NCI-H774 (cell line): Measurements from ENCODE around the gene C1orf141.
A peak's percentile ranks its signal among the peaks of the same experiment; 100 is the strongest.
"Not testable (repeated sequence)": the region's sequence is repeated elsewhere in the genome, so short reads cannot be mapped to it uniquely, and the experiment has no call there.

Source experiments
- DNase-seq: peaks from one replicate; lab custom pipeline; 2025; lab: John Stamatoyannopoulos, UW

C1orf141 gene

GRCh38 chr1:67134695-67135094, at the start of gene C1orf141:
TSS of gene C1orf141 (minus strand) at chr1:67134970. CDS start at chr1:67127240, 7,730 bp downstream.
- DNase-seq, result no peak

- no peak for DNase-seq
These were observed 40.8 kb upstream of the C1orf141 start for GRCh38 chr1:67175530-67176087.

- DNase-seq, result no peak
These were observed 40.0 kb upstream of the C1orf141 start for GRCh38 chr1:67174716-67175284.

GRCh38 chr1:67173988-67174387, 39.2 kb upstream of the C1orf141 start:
- DNase-seq, result no peak

GRCh38 chr1:67171978-67172377, 37.2 kb upstream of the C1orf141 start:
- DNase-seq, result no peak

GRCh38 chr1:67171574-67171955, 36.8 kb upstream of the C1orf141 start:
- no peak for DNase-seq

DNA sequence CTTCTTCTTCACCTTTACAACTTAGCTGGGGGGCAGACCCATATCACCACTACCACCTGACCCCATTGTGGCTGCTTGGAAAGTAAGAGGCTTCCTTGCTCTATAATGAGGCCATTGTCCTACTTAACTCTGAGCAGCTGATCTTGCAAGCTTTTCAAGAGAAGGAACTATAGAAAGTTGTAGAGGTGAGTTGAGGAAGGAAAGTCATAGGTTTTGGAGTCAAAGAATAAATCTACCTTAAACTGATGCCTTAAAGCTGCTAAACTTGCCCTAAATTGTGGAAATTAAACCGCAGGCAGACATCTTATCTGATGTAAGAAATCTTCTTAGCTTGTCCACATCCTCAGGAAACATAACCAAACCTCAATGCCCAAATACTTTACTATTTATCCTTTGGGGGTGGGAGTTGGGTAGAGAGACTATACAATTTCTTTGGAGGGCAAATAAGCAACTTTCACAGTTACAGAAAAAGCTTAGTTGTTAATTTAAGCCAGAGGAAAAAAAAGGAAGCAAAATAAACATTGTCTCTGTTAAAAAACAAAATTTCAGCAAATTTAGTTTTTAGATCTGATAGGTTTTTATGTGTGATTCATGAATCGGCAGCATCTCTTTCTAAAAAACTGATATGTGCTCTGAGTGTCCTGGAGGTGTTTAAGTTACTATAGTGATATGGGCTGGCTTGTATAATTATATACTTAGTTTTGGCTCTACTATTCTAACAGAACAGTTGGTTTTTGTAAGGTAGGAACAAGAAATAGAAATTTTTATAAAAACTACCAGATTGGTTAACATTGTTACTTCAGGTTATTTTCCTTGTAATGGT, 36.2 kb upstream of the C1orf141 start:
- DNase-seq, result no peak

DNA sequence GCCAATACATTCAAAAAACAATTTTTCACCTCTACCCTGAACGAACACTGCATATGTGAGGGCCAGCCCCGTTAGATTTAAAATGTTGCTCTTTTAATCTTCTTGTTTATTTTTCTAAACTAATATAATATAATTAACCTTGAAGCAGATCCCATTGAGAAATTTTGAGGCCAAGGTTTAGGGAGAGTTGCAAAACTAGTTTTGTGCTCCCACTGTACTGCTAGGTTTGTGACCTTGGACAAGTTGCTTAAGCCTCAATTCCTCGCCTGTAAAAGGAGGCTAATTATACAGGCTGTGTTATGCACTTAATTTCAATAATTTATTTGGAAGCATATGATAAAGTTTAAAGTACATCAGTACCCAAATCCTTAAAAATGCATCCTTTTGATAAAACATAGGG, 35.2 kb upstream of the C1orf141 start:
- DNase-seq, result no peak

DNA sequence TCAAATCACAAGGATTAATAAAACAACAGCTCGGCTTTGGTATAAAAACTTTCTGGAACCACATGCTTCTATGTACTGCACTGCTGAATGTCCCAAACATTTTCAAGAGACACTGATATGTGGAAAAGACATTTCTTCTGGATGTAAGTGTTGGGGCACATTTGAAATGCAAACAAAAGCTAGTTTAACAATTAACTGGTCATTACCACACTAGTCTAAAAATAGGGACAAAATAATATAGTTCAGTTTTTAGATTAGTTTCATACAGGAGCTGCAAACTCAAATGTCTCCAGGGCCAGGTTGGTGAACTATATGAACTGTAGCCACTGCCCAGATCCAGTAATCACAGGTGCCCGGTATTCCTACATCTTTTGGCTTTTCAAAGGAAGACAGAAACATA, 34.7 kb upstream of the C1orf141 start:
- no peak for DNase-seq

DNA sequence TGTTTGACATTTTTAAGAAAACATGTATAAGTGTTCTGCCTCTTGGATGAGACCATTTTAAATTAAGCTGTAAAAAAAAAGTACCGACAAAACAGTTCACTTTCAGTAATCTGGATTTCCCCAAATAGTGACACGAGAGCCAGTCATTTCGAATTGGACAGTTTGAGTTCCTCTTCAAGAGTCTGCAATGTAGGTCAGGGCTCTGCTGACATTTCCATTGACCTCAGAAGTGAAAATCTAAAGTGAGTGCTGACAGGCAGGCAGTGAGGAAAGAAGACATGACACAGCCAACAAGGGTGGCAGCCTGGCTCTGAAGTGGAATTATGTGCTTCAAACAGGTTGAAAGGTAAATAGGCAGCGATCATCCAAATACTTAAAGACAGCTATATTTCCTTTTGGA, 31.4 kb upstream of the C1orf141 start, which contains the start of gene IL23R:
IL23R (plus strand) TSS at position 259 of the 400 bp plus-strand sequence. CDS start 1,667 bp downstream, outside the sequence.
- DNase-seq, result no peak

GRCh38 chr1:67165468-67166041, 30.8 kb upstream of the C1orf141 start:
- DNase-seq, result no peak

- DNase-seq, result no peak
These were observed 28.2 kb upstream of the C1orf141 start for GRCh38 chr1:67162954-67163353.

DNA sequence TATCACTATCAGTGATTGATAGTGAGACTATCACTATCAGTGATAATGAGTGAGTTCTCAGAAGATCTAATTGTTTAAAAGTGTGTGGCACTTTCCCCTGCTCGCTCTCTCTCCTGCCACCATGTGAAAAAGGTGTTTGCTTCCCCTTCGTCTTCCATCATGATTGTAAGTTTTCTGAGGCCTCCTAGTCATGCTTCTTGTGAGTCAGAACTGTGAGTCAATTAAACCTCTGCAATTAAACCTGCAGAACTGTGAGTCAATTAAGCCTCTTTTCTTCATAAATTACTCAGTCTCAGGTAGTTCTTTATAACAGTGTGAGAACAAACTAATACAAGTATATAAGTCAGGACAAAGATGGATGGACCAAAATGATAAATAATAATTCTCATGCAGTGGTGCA, 24.5 kb upstream of the C1orf141 start:
- DNase-seq, result no peak

GRCh38 chr1:67158401-67158800, 23.6 kb upstream of the C1orf141 start:
- no peak for DNase-seq

GRCh38 chr1:67150931-67151330, 16.2 kb upstream of the C1orf141 start:
- no peak for DNase-seq

DNA sequence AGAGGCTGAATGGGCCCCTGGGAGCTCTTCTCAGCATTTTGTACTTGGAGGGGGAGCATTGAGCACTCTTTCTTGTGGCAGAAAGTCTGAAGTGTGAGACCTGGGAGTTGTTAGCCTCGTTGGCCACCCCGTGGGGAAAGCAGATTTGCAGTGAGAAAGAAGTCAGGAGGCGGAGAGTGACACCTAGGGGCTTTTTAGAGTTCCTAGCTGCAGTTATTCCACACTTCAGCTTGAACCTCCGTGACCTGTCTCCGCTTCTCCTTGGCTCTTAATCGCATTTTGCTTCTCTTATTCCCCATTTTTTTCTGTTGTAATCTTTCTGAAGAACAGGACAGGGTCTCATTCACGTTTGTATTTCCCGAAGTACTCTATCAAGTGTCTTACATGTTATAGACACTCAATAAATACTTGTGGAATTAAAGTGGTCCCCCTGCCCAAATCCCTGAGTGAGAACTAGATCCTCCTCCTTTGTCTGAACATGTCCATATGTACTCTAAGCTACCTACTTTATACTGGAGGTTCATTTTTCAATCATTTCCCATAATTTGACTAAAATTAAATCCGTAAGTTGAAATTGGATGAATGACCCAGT, 14.5 kb upstream of the C1orf141 start:
- DNase-seq, result peak; percentile 44

DNA sequence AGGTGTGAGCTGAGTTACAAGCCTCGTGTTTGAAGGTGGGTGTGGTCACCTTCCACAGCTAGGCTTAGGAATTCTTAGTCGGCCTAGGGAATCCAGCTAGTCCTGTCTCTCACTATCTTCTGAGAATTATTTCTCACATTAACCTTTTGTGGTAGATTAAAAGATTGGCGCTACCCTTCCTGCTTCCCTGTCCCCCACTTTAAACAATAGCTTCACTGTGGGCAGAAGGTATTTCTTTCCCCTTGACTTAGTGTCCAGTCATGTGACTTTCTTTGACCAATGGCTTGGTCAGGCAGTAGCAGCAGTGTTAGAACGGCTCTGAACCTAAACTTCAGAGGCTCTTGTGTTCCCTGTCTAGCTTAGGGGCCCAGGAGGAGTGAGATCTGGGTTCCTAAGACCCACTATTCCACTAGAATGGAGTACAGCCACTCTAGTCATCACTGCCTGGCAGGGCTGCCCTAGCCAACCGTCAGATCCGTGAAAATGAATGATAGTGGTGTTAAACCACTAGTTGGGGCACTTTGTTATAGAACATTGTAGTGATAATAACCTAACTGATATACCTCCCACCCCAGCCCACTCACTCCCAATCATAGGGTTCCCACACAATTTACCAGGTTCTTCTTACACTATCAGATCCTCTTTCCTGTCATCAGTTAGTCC, 13.9 kb upstream of the C1orf141 start:
- DNase-seq, result no peak

DNA sequence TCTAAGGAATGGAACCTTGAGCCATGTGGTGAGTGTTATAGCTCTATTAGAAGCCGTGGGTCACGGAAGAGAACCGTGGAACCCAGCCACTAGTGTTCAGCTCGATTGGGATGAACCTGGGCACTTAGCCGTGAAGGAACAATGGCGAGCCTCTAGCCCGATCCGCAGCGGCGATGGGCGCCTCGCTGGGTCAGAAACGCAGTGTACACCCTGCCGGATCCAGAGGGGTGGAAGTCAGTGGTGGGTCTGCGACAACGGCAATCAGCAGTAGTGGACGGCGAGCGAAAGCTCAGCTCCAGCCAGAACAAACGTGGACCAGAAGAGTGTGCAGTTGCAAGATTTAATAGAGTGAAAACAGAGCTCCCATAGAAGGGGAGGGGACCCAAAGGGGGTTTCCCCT, 13.2 kb upstream of the C1orf141 start:
- not testable (repeated sequence) for DNase-seq

- DNase-seq, result no peak
These were observed 11.8 kb upstream of the C1orf141 start for GRCh38 chr1:67146539-67146938.

GRCh38 chr1:67146101-67146500, 11.3 kb upstream of the C1orf141 start:
- no peak for DNase-seq

GRCh38 chr1:67144696-67145095, 9.9 kb upstream of the C1orf141 start:
- DNase-seq, result no peak

GRCh38 chr1:67143966-67144365, 9.2 kb upstream of the C1orf141 start:
- DNase-seq, result no peak
